ENCODE measurements around the gene SSH3. TPM values are rescaled to one million over a fixed set of nuclear protein-coding genes. Genes with fewer than 3 reads are reported as not detected.
"Not testable (repeated sequence)": the region's sequence is repeated elsewhere in the genome, so short reads cannot be mapped to it uniquely, and the experiment has no call there.

Gene SSH3
- total RNA-seq, 6 experiments from 2014 or later = 10.9 to 17.9 (median 14.5) TPM

DNA sequence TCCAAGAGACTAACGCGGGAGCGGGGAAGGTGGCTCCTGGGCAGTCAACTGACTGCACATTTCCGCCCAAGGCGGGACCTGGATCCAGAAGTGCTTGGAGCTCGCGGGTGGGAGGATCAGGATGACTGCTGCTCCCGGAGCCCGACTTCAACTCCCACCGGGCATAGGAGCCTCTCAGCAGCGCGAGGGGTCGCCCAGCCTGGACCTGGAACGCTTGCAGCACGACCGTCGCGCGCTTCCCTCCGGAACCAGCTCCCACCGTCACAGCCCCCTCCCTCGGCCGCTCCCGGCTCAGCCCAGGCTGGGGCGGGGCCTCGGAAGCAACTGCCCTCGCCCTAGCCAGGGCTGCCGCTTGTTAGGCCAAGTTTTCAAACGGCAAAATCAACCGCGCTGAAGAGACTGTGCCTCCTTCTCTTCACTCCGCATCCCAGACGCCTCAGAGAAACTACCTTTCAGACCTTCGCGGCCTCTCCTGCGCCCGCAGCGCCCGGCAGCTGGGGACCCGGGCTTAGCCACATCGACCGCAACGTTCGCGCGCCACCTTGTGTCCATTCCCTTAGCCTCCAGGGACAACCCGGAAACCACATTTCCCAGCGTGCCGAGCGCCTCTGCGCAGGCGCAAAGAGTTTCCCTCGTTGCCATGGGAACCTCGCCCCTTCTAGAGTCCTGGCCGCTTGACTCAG, 14.0 kb downstream of the SSH3 start:
- DNase-seq (peak; percentile 95 to 97 (median 96)), ATAC-seq (peak; percentile 90 to 94 (median 92))
- TF ChIP-seq, protein P1, sequence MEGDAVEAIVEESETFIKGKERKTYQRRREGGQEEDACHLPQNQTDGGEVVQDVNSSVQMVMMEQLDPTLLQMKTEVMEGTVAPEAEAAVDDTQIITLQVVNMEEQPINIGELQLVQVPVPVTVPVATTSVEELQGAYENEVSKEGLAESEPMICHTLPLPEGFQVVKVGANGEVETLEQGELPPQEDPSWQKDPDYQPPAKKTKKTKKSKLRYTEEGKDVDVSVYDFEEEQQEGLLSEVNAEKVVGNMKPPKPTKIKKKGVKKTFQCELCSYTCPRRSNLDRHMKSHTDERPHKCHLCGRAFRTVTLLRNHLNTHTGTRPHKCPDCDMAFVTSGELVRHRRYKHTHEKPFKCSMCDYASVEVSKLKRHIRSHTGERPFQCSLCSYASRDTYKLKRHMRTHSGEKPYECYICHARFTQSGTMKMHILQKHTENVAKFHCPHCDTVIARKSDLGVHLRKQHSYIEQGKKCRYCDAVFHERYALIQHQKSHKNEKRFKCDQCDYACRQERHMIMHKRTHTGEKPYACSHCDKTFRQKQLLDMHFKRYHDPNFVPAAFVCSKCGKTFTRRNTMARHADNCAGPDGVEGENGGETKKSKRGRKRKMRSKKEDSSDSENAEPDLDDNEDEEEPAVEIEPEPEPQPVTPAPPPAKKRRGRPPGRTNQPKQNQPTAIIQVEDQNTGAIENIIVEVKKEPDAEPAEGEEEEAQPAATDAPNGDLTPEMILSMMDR (IDR thresholded peaks at IDR 0.05) = peak; percentile 93 to 99 (median 96)
- TF ChIP-seq POLR2A (IDR thresholded peaks at IDR 0.05) = peak; percentile 56
- H3K27ac ChIP-seq = peak overlapping the region; percentile 81 to 90 (median 83)
- H3K36me3 ChIP-seq = no peaks in the 10 kb centered on the region
- H3K4me1 ChIP-seq = peaks cover 0 to 7% (median 0%) of the 10 kb centered on the region in 4 donors
- H3K9me3 ChIP-seq = no peaks in the 10 kb centered on the region
- H3K27me3 ChIP-seq = no peaks in the 10 kb centered on the region
- 0% methylated on average over 25 of the region's 55 CpGs for WGBS (ENCODE audit: insufficient coverage, low coverage, low lambda C conversion rate, missing lambda C conversion rate)
- intact Hi-C loops (cut with DNase I) = no loop called here
- H3K4me3 ChIP-seq = peak overlapping the region; percentile 72 to 93 (median 90)

- H3K27ac ChIP-seq = peak overlapping the region in 1 of 3 donors; percentile 90
- H3K9me3 ChIP-seq = no peaks in the 10 kb centered on the region
- no peaks in the 10 kb centered on the region for H3K36me3 ChIP-seq
- ATAC-seq = peak; percentile 22 to 46 (median 36)
- no peaks in the 10 kb centered on the region for H3K27me3 ChIP-seq
- WGBS (ENCODE audit: insufficient coverage, low coverage, low lambda C conversion rate, missing lambda C conversion rate) = 0% methylated on average over 32 of the region's 53 CpGs
- no peak for DNase-seq
- intact Hi-C loops (cut with DNase I) = no loop called here
- peaks cover 0 to 7% (median 0%) of the 10 kb centered on the region in 4 donors for H3K4me1 ChIP-seq
- peak overlapping the region; percentile 72 to 93 (median 90) for H3K4me3 ChIP-seq
- TF ChIP-seq, protein P1 (IDR thresholded peaks at IDR 0.05) = no peak
- no peak for TF ChIP-seq POLR2A (IDR thresholded peaks at IDR 0.05)
Measured at GRCh38 chr11:67317888-67318555, 14.7 kb downstream of the SSH3 start.

DNA sequence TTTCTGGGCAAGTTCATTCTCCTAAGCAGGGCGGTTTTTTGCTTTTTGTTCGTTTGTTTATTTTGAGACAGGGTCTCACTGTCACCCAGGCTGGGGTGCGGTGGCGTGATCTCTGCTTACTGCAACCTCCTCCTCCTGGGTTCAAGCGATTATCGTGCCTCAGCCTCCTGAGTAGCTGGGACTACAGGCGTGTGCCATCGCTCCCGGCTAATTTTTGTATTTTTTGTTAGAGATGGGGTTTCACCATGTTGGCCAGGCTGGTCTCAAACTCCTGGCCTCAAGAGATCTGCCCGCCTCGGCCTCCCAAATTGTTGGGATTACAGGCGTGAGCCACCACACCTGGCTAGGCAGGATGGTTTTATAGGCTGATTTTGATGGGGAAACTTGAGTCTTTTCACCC, 15.5 kb downstream of the SSH3 start:
- ATAC-seq; H3K27me3 ChIP-seq; H3K36me3 ChIP-seq; H3K4me3 ChIP-seq; H3K4me1 ChIP-seq; H3K27ac ChIP-seq; intact Hi-C loops (cut with DNase I); H3K9me3 ChIP-seq; DNase-seq: not testable (repeated sequence)
- WGBS (ENCODE audit: insufficient coverage, low coverage, low lambda C conversion rate, missing lambda C conversion rate) = 90% methylated on average over 9 of the region's 12 CpGs

DNA sequence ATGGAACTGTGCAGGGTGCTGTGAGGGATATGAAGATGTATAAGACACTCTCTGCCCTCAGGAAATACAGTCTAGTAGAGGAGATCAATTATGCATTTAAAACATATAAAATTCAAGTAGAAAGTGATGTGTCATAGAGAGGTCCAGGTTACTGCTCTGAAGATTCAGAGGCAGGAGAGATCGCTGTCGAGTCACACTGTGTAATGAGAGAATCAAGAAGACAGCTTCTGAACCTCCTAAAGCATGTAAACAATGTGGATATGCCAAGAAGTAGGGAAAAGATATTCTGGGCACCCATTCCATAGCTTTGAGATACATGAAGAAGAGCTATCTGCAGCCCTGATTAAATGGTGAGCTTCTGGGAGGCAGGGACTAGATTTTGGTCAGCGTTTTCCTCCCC, 16.7 kb downstream of the SSH3 start:
- TF ChIP-seq POLR2A (IDR thresholded peaks at IDR 0.05) = no peak
- TF ChIP-seq, protein P1 (IDR thresholded peaks at IDR 0.05) = no peak

GRCh38 chr11:67320691-67321090, 17.4 kb downstream of the SSH3 start:
- no peaks in the 10 kb centered on the region for H3K36me3 ChIP-seq
- H3K4me1 ChIP-seq = peaks cover 0 to 7% (median 0%) of the 10 kb centered on the region in 4 donors
- H3K27me3 ChIP-seq = no peaks in the 10 kb centered on the region
- 83% methylated on average over 1 of the region's 2 CpGs for WGBS (ENCODE audit: insufficient coverage, low coverage, low lambda C conversion rate, missing lambda C conversion rate)
- H3K4me3 ChIP-seq = no peak overlapping the region
- intact Hi-C loops (cut with DNase I) = no loop called here
- no peak for DNase-seq
- ATAC-seq = no peak
- H3K9me3 ChIP-seq = no peaks in the 10 kb centered on the region
- H3K27ac ChIP-seq = no peak overlapping the region
- no peak for TF ChIP-seq POLR2A (IDR thresholded peaks at IDR 0.05)
- TF ChIP-seq, protein P1 (IDR thresholded peaks at IDR 0.05) = no peak

More for the DNA sequence above, 16.7 kb downstream of the SSH3 start:
- Histone ChIP-seq H3K27me3 (no peaks in the 10 kb centered on the region), H3K36me3 (no peaks in the 10 kb centered on the region), H3K9me3 (no peaks in the 10 kb centered on the region), H3K4me1 (peaks cover 0 to 7% (median 0%) of the 10 kb centered on the region in 4 donors), H3K27ac (no peak overlapping the region), H3K4me3 (no peak overlapping the region)
- ATAC-seq (no peak), DNase-seq (no peak)
- intact Hi-C loops (cut with DNase I) = no loop called here
- 96% methylated on average over 2 of the region's 3 CpGs for WGBS (ENCODE audit: insufficient coverage, low coverage, low lambda C conversion rate, missing lambda C conversion rate)
